HG02840 (cell line): ENCODE results near the gene TMEM54.

Source experiments
- ATAC-seq: cut with Tn5 transposase; IDR thresholded peaks from one replicate; pipeline ENCODE4 v1.9.1; 2021; ENCODE audit warnings: mild to moderate bottlenecking, moderate library complexity, moderate number of reproducible peaks; ENCODE audit not compliant: unreplicated experiment, low FRiP score

Gene TMEM54, protein sequence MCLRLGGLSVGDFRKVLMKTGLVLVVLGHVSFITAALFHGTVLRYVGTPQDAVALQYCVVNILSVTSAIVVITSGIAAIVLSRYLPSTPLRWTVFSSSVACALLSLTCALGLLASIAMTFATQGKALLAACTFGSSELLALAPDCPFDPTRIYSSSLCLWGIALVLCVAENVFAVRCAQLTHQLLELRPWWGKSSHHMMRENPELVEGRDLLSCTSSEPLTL

DNA sequence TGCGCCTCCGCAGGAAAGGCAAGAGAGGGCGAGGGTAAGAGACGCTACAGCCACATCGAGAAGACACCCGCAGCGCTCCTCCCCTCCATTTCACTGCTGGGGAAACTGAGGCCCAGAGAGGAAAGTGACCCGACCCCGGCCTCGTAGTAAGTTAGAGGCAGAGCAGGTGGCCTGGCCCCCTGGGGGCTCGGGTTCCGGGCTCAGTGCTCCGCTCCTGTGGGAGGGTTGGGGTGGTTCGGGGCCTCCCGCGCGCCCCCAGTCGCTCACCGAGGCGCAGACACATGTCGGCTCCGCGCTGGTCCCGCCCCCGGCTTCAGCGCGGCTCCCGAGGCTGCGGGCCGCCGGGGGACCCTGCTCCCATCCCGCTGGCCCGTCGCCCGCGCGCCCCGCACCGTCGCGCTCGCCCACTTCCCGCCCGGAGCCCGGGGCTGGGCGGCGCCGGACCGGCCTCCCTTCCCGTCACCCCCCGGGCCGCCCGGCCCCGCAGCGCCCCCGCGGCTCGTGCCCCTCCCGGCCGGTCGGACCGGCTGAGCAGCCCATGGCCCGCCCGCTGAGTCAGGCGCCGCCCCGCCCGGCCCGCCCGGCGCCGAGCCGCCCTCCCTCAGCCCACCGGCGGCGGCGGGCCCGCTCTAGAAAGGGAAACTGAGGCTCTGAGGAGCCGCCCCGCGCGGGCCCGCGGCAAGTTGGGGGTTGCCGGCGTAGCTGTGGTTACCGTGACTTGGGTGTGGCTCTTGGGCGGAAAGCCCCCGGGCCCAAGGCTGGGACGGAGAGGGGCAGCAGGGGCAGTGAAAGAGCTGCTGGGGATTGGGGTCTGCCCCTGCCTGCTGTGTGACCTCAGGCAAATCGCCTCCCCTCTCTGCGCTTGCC is at the start of gene TMEM54:
Gene TMEM54, minus strand, starts transcription at position 434 of the 867 bp plus-strand sequence. Its CDS starts 151 bp downstream, at position 283.
- ATAC-seq: no peak

- no peak for ATAC-seq
These were observed 48.3 kb upstream of the TMEM54 start for GRCh38 chr1:32949519-32949918.

GRCh38 chr1:32948905-32949304 is 47.7 kb upstream of the TMEM54 start:
- ATAC-seq: no peak

GRCh38 chr1:32948390-32948722 is 47.2 kb upstream of the TMEM54 start:
- ATAC-seq: no peak

DNA sequence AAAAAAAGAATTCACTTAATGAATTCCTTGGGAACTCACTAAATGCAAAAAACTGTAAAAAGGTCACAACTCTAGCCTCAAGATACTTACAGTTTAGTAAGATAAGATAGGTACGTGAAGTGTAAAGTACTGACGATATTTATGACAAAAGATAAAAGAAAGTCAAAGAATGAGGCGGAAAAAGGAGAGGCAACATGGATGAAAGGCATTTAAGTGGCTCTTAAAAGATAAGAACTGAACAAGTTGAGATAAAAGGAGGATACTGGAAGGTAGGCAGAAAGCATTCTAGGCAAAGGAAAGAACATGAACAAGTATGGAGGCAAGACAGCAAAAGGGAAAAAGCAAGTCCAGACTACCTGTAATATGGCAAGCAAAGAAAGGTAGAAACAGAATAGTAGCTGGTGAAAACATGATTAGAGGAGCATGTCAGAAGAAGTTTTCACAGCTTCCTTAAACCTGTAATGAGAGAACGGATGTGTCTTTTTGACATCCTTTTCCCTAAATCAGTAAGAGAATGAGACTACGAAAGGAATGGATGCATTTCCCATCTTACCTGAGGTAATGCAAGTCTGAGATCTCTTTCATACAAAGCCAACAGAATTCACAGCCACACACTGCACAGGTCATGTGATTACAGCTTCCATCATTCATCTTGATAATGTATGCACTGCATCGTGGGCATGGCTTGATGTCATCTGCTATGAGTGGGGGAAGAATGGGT is 46.6 kb upstream of the TMEM54 start:
- no peak for ATAC-seq

DNA sequence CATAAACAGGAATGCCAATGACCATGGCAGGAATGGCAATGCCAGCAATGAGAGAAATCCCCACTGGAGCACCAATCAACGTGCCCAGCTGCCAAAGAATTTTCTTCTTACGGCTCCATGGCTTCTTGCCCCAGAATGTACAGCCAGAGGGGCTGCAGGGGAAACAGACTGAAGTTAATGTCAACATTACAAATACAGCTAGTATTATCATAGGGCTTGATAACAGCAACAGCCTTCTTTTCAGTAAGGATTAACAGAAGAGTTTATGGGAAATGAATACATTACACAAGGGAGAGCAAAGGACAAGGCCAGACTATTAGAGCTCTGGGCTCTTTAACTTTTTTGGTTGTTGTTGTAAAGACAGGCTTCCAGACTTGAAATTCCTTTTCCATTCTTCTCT is 45.2 kb upstream of the TMEM54 start:
- ATAC-seq: no peak

DNA sequence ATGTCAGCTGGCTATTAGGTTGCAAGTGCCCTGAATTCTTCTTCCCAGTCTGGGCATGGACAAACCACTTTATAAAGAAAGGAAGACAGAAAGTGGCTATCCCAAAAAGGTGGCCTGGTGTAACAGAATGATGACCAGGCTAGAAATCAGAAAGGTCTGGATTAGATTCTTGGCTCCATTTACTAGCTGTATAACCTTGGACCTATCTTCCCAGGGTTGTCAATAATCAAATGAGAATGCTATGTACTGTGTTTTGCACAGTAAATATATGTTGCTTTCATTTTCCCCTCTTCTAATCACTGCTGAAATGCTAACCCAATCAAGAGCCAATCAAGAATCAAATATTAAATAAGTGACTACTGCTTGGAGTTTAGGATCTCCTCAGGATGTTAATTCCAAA is 43.0 kb upstream of the TMEM54 start:
- ATAC-seq: no peak

DNA sequence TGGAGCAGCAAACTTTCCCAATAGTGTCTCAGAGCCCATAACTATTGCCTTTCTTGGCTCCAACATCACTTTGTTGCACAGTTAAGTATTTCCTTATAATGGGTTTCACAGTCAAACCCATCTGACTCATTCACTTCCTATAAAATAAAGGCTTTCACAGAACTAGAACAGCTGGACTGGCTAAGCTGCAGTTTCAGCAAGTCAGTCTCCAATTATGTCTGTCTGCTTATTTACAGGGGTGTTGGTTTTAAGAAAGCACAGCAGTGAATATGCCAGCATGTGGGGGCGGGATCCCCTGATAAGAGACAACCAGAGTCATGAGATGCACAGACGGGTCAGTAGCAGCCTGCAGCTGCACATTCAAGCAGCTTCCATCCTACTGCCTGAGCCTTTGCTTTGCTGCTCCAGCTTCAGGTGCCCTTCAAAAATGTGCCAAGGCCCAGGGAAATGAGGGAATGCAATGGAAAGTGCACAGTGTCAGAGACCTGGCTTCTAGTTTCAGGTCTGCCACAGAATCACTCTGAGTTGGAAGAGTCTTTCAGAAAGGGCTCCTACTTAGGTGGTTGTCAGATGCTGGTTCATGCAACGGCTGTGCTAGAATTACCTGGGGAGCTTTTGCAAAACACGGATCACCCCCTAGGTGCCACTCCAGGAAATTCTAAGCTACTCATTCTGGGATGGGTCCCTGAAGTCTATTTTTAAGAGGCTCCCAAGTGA is 38.6 kb upstream of the TMEM54 start:
- ATAC-seq: no peak

- ATAC-seq: no peak
These were observed 35.9 kb upstream of the TMEM54 start for GRCh38 chr1:32937061-32937460.

GRCh38 chr1:32934535-32934934 is 33.3 kb upstream of the TMEM54 start:
- no peak for ATAC-seq

GRCh38 chr1:32933742-32934322 is 32.6 kb upstream of the TMEM54 start:
- no peak for ATAC-seq

DNA sequence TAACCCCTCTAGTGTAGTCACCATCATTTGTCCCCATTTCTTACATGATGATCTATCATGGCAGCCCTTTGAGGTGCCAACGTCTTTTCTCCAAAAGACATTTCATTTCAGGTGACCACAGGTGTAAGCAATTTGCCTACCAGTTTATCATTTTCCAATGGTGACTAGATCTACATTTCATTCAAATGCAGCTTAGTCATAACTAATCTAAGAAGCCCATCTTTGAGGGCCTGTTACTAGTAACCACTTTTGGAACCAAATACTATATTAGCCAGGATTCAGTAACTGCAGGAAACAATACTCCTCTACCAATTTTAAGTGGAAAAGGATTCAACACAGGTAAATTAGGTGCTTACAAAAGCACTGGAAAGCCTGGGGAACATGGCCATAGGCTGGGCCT is 30.6 kb upstream of the TMEM54 start:
- no peak for ATAC-seq

DNA sequence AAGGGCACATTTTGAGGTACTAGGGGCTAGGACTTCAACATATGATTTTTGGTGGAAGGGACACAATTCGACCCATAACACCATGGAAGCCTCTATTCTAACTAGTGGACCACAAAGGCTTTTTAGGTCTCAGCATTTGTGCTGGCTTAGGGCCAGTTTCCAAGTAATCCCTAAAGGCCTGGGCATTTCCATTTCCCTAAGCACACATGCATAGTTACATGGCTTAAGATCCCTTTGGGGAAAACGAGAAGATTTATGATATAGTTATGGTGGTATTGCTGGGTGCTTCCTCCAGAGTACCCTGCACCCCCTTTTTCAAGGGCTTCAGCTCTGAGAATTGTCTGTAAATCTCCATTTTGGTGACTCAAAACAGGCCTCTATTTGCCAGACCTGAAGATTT is 28.2 kb upstream of the TMEM54 start:
- ATAC-seq: no peak

DNA sequence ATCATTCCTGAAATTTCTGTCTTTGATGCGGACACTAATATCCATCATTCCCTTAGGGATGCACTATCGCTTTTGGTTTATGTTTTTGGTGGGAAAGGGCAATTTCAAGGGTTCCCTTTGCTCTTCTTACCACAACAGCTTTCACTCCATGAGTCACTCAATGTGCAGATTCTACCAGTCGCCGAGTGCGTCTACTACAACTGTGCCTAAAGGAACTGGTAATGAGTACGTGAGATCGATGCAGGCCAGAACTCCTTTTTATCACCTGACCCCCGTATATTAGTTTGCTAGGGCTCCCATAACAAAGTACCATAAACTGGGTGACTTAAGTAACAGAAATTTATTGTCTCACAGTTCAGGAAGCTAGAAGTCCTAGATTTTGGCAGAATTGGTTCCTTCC is 27.5 kb upstream of the TMEM54 start:
- no peak for ATAC-seq

DNA sequence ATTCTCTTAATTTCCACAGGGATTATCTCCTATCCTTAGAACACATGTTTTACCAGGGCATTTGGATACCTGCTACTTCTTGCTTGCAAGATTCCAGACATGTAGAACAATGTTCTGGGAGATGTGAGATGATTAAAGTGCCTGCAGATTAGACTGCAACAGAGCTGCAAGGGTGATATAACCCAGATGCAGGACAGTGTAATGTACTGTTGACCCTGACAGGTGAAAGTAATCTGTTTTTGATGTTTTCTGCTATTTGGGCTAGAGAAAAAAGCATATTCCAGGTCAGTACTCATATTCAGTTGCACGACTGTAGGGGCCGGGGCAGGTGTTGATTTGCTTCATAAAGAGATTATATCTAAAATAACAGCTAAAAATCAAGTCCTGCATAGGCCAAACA is 27.1 kb upstream of the TMEM54 start:
- ATAC-seq: no peak

DNA sequence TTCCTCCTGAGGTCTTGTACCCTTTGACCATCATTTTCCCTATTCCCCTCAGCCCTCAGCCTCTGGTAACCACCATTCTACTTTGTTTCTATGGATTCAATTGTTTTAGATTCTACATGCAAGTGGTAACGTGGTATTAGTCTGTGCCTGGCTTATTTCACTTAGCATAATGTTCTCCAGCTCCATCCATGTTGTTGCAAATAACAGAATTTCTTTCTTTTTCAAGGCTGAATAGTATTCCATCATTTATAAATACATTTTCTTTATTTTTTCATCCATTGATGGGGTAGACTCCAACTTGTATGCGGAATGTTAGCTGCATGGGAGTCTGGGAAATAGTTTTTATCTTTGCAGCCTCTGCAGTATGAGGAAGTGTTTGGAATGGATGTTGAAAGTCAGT is 26.3 kb upstream of the TMEM54 start:
- no peak for ATAC-seq

- no peak for ATAC-seq
These were observed 25.4 kb upstream of the TMEM54 start for GRCh38 chr1:32926562-32926961.

GRCh38 chr1:32925403-32926162 is 24.4 kb upstream of the TMEM54 start:
- no peak for ATAC-seq

- no peak for ATAC-seq
These were observed 23.7 kb upstream of the TMEM54 start for GRCh38 chr1:32924881-32925344.

- ATAC-seq: no peak
These were observed 19.6 kb upstream of the TMEM54 start for GRCh38 chr1:32920833-32921232.
